Skeletal muscle cell (primary cell): Measurements from ENCODE around the gene QKI.

Experiments
- DNase-seq: peaks from one replicate; pipeline ENCODE4 v3.0.0-alpha.2; 2010; ENCODE audit warnings: low read depth
- H3K4me3 ChIP-seq: 2 replicates; pipeline ENCODE4 v1.5.1; 2011; ENCODE audit warnings: low read depth, mild to moderate bottlenecking, control low read depth, low read length, moderate library complexity

QKI gene

GRCh38 chr6:163513003-163513402 is 98.5 kb downstream of the QKI start:
- H3K4me3 ChIP-seq, result no peak overlapping the region
- DNase-seq, result no peak

- DNase-seq, result no peak
- H3K4me3 ChIP-seq, result no peak overlapping the region
Observed at GRCh38 chr6:163513570-163514166, 99.2 kb downstream of the QKI start.

GRCh38 chr6:163516908-163517307 is 102.4 kb downstream of the QKI start:
- no peak for DNase-seq
- no peak overlapping the region for H3K4me3 ChIP-seq

GRCh38 chr6:163520956-163521355 is 106.4 kb downstream of the QKI start:
- no peak for DNase-seq
- H3K4me3 ChIP-seq, result no peak overlapping the region

- no peak overlapping the region for H3K4me3 ChIP-seq
Observed at GRCh38 chr6:163522033-163522432, 107.5 kb downstream of the QKI start.

GRCh38 chr6:163525926-163526325 is 111.4 kb downstream of the QKI start:
- H3K4me3 ChIP-seq, result no peak overlapping the region
- DNase-seq, result no peak

More at GRCh38 chr6:163522033-163522432, 107.5 kb downstream of the QKI start:
- no peak for DNase-seq

GRCh38 chr6:163526346-163526745 is 111.8 kb downstream of the QKI start:
- H3K4me3 ChIP-seq, result no peak overlapping the region
- DNase-seq, result no peak

GRCh38 chr6:163527291-163527690 is 112.8 kb downstream of the QKI start:
- H3K4me3 ChIP-seq, result no peak overlapping the region
- no peak for DNase-seq

- peak; percentile 64 for DNase-seq
- H3K4me3 ChIP-seq, result no peak overlapping the region
Observed at GRCh38 chr6:163529605-163530004, 115.1 kb downstream of the QKI start.

GRCh38 chr6:163530406-163530805 is 115.9 kb downstream of the QKI start:
- DNase-seq, result no peak
- H3K4me3 ChIP-seq, result no peak overlapping the region

GRCh38 chr6:163531122-163531521 is 116.6 kb downstream of the QKI start:
- no peak overlapping the region for H3K4me3 ChIP-seq
- DNase-seq, result no peak

- no peak for DNase-seq
- no peak overlapping the region for H3K4me3 ChIP-seq
Observed at GRCh38 chr6:163532526-163533078, 118.1 kb downstream of the QKI start.

- no peak overlapping the region for H3K4me3 ChIP-seq
- DNase-seq, result peak; percentile 92
Observed at GRCh38 chr6:163533443-163533842, 118.9 kb downstream of the QKI start.

- peak; percentile 24 for DNase-seq
- no peak overlapping the region for H3K4me3 ChIP-seq
Observed at GRCh38 chr6:163536770-163537169, 122.3 kb downstream of the QKI start.

- H3K4me3 ChIP-seq, result no peak overlapping the region
- no peak for DNase-seq
Observed at GRCh38 chr6:163538331-163538730, 123.8 kb downstream of the QKI start.

- H3K4me3 ChIP-seq, result no peak overlapping the region
- DNase-seq, result no peak
Observed at GRCh38 chr6:163539101-163539762, 124.7 kb downstream of the QKI start.

- no peak overlapping the region for H3K4me3 ChIP-seq
- DNase-seq, result no peak
Observed at GRCh38 chr6:163543321-163543720, 128.8 kb downstream of the QKI start.

GRCh38 chr6:163545370-163545769 is 130.9 kb downstream of the QKI start:
- no peak for DNase-seq
- H3K4me3 ChIP-seq, result no peak overlapping the region

- DNase-seq, result no peak
Observed at GRCh38 chr6:163547287-163547686, 132.8 kb downstream of the QKI start.

GRCh38 chr6:163548624-163549023 is 134.1 kb downstream of the QKI start:
- no peak overlapping the region for H3K4me3 ChIP-seq
- DNase-seq, result no peak

More at GRCh38 chr6:163547287-163547686, 132.8 kb downstream of the QKI start:
- H3K4me3 ChIP-seq, result no peak overlapping the region

- DNase-seq, result no peak
- no peak overlapping the region for H3K4me3 ChIP-seq
Observed at GRCh38 chr6:163554032-163554431, 139.5 kb downstream of the QKI start.
